Stimulated activated naive CD8-positive, alpha-beta T cell treated with anti-CD3 and anti-CD28 coated beads, Interleukin-15, Interleukin-2, amounts not matched to agents 100 ng/mL and 50 ng/mL, for 24 hours (primary cell): ENCODE data around the gene TESK2.

Experiments
- H3K27ac Mint-ChIP-seq: one replicate; pipeline ENCODE4 v1.8.0; 2021; ENCODE audit warnings: mild to moderate bottlenecking, mixed read lengths
- H3K27me3 Mint-ChIP-seq: one replicate; pipeline ENCODE4 v1.8.0; 2021; ENCODE audit warnings: mixed read lengths
- H3K36me3 Mint-ChIP-seq: one replicate; pipeline ENCODE4 v1.8.0; 2021; ENCODE audit warnings: low read depth, mixed read lengths
- H3K4me1 Mint-ChIP-seq: one replicate; pipeline ENCODE4 v1.8.0; 2021; ENCODE audit warnings: low read depth, mixed read lengths
- H3K4me3 Mint-ChIP-seq: one replicate; pipeline ENCODE4 v1.8.0; 2021; ENCODE audit warnings: mild to moderate bottlenecking, mixed read lengths
- H3K9me3 Mint-ChIP-seq: one replicate; pipeline ENCODE4 v1.8.0; 2021; ENCODE audit warnings: mixed read lengths

Gene TESK2

GRCh38 chr1:45299296-45299695 lies 191.7 kb downstream of the TESK2 start:
- H3K4me1 Mint-ChIP-seq = peaks cover 18% of the 10 kb centered on the region
- no peak overlapping the region for H3K4me3 Mint-ChIP-seq
- H3K27me3 Mint-ChIP-seq = no peaks in the 10 kb centered on the region
- H3K36me3 Mint-ChIP-seq = no peaks in the 10 kb centered on the region
- H3K27ac Mint-ChIP-seq = no peak overlapping the region
- H3K9me3 Mint-ChIP-seq = no peaks in the 10 kb centered on the region

- Mint-ChIP-seq H3K27me3 (no peaks in the 10 kb centered on the region), H3K4me3 (no peak overlapping the region), H3K9me3 (no peaks in the 10 kb centered on the region), H3K36me3 (no peaks in the 10 kb centered on the region), H3K27ac (no peak overlapping the region), H3K4me1 (peaks cover 10% of the 10 kb centered on the region)
Observed at GRCh38 chr1:45297666-45298356, 193.2 kb downstream of the TESK2 start.
